HEK293T (cell line): ENCODE measurements around the gene KRT23.

Source experiments
- CTCF ChIA-PET: fragments of 350-600 bp; formaldehyde crosslinking; extraction: SDS; loops from one replicate; lab custom pipeline; 2021; ENCODE audit warnings: antibody characterized with exemption, inconsistent platforms; lab: Yijun Ruan, JAX
- POLR2A ChIA-PET: fragments of 350-600 bp; formaldehyde crosslinking; extraction: SDS; loops from one replicate; lab custom pipeline; 2020; ENCODE audit warnings: antibody characterized with exemption, inconsistent platforms; lab: Yijun Ruan, JAX
- DNase-seq: peaks from one replicate; pipeline ENCODE4 v3.0.0; 2012; ENCODE audit warnings: mixed read lengths; ENCODE audit errors: extremely low spot score
- ARNT ChIP-seq: fragments of 450-650 bp; IDR thresholded peaks from 2 replicates; pipeline ENCODE4 v1.6.1; 2017; ENCODE audit warnings: mild to moderate bottlenecking
- BHLHE40 ChIP-seq: fragments of 450-650 bp; IDR thresholded peaks from 2 replicates; pipeline ENCODE4 v1.6.1; 2016; ENCODE audit warnings: mild to moderate bottlenecking, moderate library complexity, borderline replicate concordance
- CTBP1 ChIP-seq: fragments of 450-650 bp; IDR thresholded peaks from 2 replicates; pipeline ENCODE4 v1.6.1; 2016; ENCODE audit warnings: borderline replicate concordance
- ELF4 ChIP-seq: fragments of 450-650 bp; IDR thresholded peaks from 2 replicates; pipeline ENCODE4 v1.6.1; 2017; ENCODE audit warnings: antibody characterized with exemption
- FOXA1 ChIP-seq: fragments of 450-650 bp; IDR thresholded peaks from 2 replicates; pipeline ENCODE4 v1.6.1; 2016; ENCODE audit warnings: mild to moderate bottlenecking
- FOXK2 ChIP-seq: fragments of 450-650 bp; IDR thresholded peaks from 2 replicates; pipeline ENCODE4 v1.6.1; 2016; ENCODE audit warnings: mild to moderate bottlenecking
- FOXM1 ChIP-seq: fragments of 450-650 bp; IDR thresholded peaks from 2 replicates; pipeline ENCODE4 v1.6.1; 2017; ENCODE audit warnings: mild to moderate bottlenecking, borderline replicate concordance
- HDGF ChIP-seq: fragments of 450-650 bp; IDR thresholded peaks from 2 replicates; pipeline ENCODE4 v1.6.1; 2017; ENCODE audit warnings: antibody characterized with exemption, borderline replicate concordance
- L3MBTL2 ChIP-seq: fragments of 450-650 bp; conservative IDR thresholded peaks from 2 replicates; pipeline ENCODE4 v1.6.1; 2016; ENCODE audit warnings: mild to moderate bottlenecking
- LEF1 ChIP-seq: fragments of 450-650 bp; IDR thresholded peaks from 2 replicates; pipeline ENCODE4 v1.6.1; 2017; ENCODE audit warnings: mild to moderate bottlenecking, borderline replicate concordance
- NFRKB ChIP-seq: fragments of 450-650 bp; IDR thresholded peaks from 2 replicates; pipeline ENCODE4 v1.6.1; 2016; ENCODE audit warnings: mild to moderate bottlenecking, moderate library complexity
- SP1 ChIP-seq: fragments of 450-650 bp; IDR thresholded peaks from 2 replicates; pipeline ENCODE4 v1.6.1; 2017
- SUZ12 ChIP-seq: fragments of 450-650 bp; IDR thresholded peaks from 2 replicates; pipeline ENCODE4 v1.6.1; 2016; ENCODE audit warnings: mild to moderate bottlenecking
- TARDBP ChIP-seq: fragments of 450-650 bp; IDR thresholded peaks from 2 replicates; pipeline ENCODE4 v1.6.1; 2016
- ZNF384 ChIP-seq: fragments of 450-650 bp; IDR thresholded peaks from 2 replicates; pipeline ENCODE4 v1.6.1; 2016
- TF ChIP-seq, protein P1 (sequence below): fragments of 450-650 bp; IDR thresholded peaks from 2 replicates; pipeline ENCODE4 v1.6.1; 2016

The KRT23 gene

DNA sequence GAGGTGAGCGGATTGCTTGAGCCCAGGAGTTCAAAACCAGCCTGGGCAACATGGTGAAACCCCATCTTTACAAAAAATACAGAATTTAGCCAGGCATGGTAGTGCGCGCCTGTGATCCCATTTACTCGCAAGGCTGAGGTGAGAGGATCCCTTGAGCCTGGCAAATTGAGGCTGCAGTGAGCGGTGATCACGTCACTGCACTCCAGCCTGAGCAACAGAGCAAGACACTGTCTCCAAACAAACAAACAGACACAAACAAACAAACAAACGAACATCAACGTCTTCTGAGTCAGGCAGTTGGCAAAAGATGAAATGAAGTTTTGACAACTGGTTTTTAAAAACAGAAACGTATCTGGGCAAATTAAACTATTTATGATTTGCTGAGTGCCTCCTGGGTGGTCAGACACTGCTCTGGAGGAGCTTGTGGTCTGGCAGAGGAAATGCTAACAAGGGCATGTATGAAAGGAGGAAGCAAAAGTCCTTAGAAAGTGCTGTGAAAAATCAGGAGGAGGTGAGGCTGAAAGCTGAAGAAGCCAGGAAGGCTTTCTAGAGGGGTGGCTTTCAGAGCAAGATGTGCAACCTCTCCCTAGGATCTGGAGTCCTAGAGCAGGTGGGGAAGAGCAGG lies 42.2 kb downstream of the KRT23 start:
- DNase-seq, result no peak
- ChIA-PET POLR2A (no interaction called here), CTCF (interaction anchor here (0.6 kb wide), 2 partner anchors 43 to 595 kb away, joined by 3 read pairs; no protein-coding TSS in a partner anchor)
- TF ChIP-seq ELF4, result no peak
- TF ChIP-seq SUZ12, result no peak

DNA sequence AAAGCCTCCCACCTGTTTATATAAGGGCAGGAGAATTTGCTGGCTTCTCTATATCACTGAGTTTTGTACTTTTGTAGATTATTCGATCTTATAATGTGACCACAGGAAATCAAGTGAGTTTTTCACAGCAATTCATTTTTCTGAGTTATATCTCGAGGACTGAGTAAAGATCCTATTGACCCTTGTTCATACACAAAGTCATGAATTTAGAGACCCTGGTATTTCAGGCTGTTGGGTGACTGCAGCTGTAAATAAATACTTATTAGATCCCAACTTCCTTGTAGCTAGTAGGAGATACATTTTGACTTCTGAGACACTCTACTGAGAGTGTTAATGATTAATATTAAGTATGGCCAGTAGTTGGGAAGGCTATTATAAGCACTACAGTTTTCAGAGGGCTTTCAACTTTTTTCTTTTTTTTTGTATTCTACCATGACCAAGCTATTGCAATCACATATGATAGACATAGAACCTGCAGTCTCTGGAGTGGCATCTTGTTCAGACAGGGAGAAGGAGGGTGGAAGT lies 49.2 kb downstream of the KRT23 start:
- ChIA-PET POLR2A (no interaction called here), CTCF (interaction anchor here (0.5 kb wide), 1 partner anchor 350 kb away, joined by 4 read pairs; no protein-coding TSS in a partner anchor)
- no peak for TF ChIP-seq ZNF384
- no peak for DNase-seq

DNA sequence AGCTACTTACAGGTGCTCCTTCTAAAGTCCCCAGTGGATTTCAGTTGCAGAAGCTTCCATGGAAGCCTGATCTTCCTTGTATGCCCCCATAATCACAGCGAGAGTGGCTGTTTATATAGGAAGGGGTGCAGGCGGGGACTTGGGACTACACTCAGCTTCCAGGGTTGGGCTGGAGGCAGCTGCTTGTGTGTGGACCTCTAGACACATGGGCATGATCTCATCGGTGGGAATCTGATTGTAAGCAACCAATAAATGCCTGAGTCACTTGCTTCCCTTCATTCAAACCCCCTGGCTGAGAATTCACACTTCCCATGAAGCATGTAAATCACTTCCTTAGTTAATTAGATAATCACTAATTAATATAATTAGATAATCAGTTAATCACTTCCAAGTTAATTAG lies 51.4 kb downstream of the KRT23 start:
- no peak for TF ChIP-seq FOXK2
- TF ChIP-seq BHLHE40, result no peak
- TF ChIP-seq SUZ12, result no peak
- TF ChIP-seq CTBP1, result no peak
- no peak for TF ChIP-seq HDGF
- no peak for TF ChIP-seq ELF4
- TF ChIP-seq TARDBP, result no peak
- TF ChIP-seq FOXA1, result no peak
- TF ChIP-seq NFRKB, result no peak
- TF ChIP-seq, protein P1, sequence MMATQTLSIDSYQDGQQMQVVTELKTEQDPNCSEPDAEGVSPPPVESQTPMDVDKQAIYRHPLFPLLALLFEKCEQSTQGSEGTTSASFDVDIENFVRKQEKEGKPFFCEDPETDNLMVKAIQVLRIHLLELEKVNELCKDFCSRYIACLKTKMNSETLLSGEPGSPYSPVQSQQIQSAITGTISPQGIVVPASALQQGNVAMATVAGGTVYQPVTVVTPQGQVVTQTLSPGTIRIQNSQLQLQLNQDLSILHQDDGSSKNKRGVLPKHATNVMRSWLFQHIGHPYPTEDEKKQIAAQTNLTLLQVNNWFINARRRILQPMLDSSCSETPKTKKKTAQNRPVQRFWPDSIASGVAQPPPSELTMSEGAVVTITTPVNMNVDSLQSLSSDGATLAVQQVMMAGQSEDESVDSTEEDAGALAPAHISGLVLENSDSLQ, result no peak
- TF ChIP-seq SP1, result no peak
- TF ChIP-seq ZNF384, result no peak
- TF ChIP-seq ARNT, result no peak
- no peak for TF ChIP-seq LEF1
- no peak for TF ChIP-seq FOXM1
- TF ChIP-seq L3MBTL2, result no peak
- DNase-seq, result no peak
- POLR2A ChIA-PET, result no interaction called here
- CTCF ChIA-PET, result interaction anchor here (1.2 to 3.0 kb wide), 2 partner anchors 13 to 15 kb away, joined by 5 to 7 read pairs; no protein-coding TSS in a partner anchor

DNA sequence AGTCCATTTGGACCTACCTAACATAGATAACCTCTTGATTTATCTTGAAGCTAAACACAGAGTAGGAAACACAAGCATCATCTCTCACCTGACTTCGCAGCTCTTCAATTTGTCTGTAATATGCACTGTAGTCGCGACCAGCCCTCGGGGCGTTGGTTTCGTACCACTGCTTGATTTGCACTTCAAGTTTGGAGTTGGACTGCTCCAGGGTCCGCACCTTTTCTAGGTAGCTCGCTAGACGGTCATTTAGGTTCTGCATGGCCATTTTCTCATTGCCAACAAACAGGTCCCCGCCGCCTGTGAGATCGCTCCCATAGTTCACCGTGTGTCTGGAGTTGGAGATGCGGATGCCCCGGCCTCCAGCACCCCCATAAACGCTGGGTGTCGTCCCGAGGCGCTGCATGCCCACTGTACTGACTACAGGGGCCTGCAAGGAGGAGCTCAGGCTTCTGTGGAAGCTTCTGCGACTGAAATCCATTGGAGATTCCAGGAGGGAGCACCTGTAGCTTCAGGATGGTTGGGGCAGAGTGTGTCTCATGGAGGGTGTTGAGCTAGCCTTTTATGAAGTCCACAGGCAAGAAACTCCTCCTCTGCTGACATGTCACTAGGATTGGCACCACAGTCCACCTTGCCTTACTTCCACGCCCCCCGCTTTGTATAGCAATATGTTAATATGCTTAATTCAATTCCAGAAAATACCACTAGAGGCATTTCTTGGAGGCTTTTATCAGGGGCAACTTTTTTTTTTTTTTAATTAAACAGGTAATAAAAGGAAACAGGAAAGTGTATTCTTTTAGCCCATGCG lies 52.5 kb downstream of the KRT23 start, which contains the start of gene KRT20:
KRT20 (minus strand) TSS at position 535 of the 805 bp plus-strand sequence; CDS start at position 478, 57 bp downstream.
- no peak for TF ChIP-seq L3MBTL2
- TF ChIP-seq ZNF384, result peak; percentile 57; the same call in 1 of the 2 replicates
- POLR2A ChIA-PET, result no interaction called here
- CTCF ChIA-PET, result interaction anchor here (0.6 to 3.0 kb wide), 4 partner anchors 17 to 664 kb away, joined by 3 to 7 read pairs (median 4); no protein-coding TSS in a partner anchor
- DNase-seq, result no peak

DNA sequence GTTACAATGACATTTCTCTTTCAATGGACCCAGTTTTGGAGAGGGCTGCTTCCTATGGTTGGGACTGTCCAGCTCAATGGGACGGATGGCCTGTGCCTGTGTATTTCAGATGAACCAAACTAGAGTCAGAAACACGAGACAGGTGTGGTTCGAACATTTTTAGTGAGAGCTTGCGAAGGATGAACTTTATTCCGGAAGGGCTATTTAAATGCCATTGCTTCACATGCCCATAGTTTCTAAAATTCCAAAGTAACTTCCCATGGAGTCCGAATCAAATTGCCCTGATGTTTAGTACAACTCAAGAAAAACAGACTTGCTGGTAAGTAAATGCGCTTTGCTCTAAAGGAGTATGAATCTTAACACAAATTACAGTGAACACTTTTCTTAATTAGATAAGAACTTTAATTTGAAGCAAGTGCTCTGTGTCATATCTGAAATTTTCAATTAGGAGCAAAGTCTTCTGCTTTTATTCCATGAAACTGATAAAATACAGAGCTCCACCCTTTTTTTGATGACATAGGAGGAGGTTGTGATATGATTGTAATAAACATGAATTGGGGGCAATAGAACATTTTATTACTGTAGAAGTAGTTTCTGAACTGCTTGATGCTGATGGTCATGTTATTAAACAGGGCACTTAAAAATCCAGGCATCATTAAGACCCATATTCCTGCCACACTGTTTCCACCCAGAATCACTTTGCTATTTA lies 53.7 kb downstream of the KRT23 start:
- POLR2A ChIA-PET, result no interaction called here
- CTCF ChIA-PET, result interaction anchor here (3.0 kb wide), 1 partner anchor 18 kb away, joined by 7 read pairs; no protein-coding TSS in a partner anchor
- no peak for TF ChIP-seq BHLHE40
- no peak for TF ChIP-seq SUZ12
- no peak for TF ChIP-seq ZNF384
- no peak for TF ChIP-seq FOXM1
- TF ChIP-seq L3MBTL2, result no peak
- TF ChIP-seq, protein P1, result no peak
- no peak for TF ChIP-seq SP1
- no peak for DNase-seq

DNA sequence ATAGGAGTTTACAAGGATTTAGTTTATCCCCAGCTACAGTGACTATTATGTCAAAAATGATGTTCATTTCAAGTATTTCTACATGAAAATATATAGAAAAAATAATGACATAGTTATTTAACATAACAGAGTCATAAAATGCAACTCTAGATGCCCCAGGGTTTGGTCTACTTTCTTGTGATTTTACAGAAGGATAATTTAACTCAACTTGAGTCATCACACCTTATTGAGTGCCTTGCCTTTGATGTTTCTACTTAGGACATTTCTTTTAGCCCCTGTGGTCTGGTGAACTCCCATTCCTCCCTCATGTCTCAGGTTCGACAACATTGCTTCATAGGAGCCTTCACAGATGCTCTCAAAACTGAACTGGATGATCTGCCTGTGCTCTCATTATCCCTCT lies 54.4 kb downstream of the KRT23 start:
- TF ChIP-seq SUZ12, result no peak
- no peak for TF ChIP-seq FOXA1
- no peak for TF ChIP-seq ARNT
- no peak for TF ChIP-seq LEF1
- no peak for TF ChIP-seq FOXM1
- TF ChIP-seq HDGF, result no peak
- TF ChIP-seq CTBP1, result no peak
- ChIA-PET CTCF (no interaction called here), POLR2A (no interaction called here)
- no peak for DNase-seq

DNA sequence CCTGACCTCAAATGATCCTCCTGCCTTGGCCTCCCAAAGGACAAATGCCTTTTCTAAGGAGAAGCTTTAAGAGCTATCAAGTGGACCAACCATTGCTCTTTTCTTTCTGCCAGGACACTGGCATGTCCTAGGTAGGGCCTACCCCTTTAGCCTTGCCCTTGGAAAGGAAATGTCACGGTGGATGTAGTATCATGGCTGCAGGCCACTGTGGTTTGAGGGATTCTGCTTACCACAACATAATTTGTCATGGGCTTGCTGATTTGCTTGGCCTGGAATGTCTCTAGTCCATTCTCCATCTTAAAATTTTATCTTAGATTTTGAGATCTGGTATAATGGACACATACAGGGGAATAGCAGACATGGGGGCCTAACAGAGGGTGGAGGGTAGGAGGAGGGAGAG lies 58.4 kb downstream of the KRT23 start:
- ChIA-PET CTCF (interaction anchor here (0.7 kb wide), 1 partner anchor 26 kb away, joined by 4 read pairs; no protein-coding TSS in a partner anchor), POLR2A (no interaction called here)
- no peak for TF ChIP-seq NFRKB
- no peak for TF ChIP-seq TARDBP
- TF ChIP-seq ARNT, result no peak
- no peak for TF ChIP-seq BHLHE40
- no peak for TF ChIP-seq CTBP1
- no peak for TF ChIP-seq FOXK2
- no peak for TF ChIP-seq SUZ12
- no peak for DNase-seq
